Measurements from ENCODE around the gene ALOX15. TPM values are rescaled to one million over a fixed set of nuclear protein-coding genes. Genes with fewer than 3 reads are reported as not detected.

Gene ALOX15
- total RNA-seq, 4 donors from 2014 or later, result 0.12 TPM; not detected in 3

DNA sequence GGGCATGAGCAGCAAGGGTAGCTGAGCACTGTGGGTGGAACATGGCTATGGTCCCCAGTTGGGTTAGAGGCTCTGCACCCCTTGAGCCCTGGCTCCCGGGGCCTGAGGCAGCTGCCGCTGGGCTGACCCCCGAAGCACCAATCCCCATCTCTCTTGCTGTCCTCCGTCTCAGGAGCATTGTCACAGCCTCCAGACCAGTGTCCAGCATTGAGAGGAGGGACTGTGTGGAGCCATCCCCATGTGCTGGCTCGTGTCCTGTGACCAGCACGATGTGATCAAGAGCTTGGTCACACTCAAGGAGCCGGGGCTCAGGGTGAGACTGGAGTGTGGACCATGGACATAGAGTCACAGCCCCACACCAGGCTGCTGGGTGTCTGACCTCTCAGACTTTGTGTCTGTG lies 54.3 kb downstream of the ALOX15 start:
- Histone ChIP-seq H3K27me3 (peaks cover 39% of the 10 kb centered on the region), H3K4me1 (peaks cover 0 to 46% (median 5%) of the 10 kb centered on the region in 3 donors), H3K36me3 (no peaks in the 10 kb centered on the region), H3K4me3 (no peak overlapping the region), H3K9me3 (no peaks in the 10 kb centered on the region), H3K27ac (peak overlapping the region in 3 of 4 donors; percentile 58 to 64 (median 60))
- TF ChIP-seq, protein P1, sequence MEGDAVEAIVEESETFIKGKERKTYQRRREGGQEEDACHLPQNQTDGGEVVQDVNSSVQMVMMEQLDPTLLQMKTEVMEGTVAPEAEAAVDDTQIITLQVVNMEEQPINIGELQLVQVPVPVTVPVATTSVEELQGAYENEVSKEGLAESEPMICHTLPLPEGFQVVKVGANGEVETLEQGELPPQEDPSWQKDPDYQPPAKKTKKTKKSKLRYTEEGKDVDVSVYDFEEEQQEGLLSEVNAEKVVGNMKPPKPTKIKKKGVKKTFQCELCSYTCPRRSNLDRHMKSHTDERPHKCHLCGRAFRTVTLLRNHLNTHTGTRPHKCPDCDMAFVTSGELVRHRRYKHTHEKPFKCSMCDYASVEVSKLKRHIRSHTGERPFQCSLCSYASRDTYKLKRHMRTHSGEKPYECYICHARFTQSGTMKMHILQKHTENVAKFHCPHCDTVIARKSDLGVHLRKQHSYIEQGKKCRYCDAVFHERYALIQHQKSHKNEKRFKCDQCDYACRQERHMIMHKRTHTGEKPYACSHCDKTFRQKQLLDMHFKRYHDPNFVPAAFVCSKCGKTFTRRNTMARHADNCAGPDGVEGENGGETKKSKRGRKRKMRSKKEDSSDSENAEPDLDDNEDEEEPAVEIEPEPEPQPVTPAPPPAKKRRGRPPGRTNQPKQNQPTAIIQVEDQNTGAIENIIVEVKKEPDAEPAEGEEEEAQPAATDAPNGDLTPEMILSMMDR (IDR thresholded peaks at IDR 0.05), result no peak
- TF ChIP-seq EP300 (IDR thresholded peaks at IDR 0.05) (no peak), POLR2A (IDR thresholded peaks at IDR 0.05) (no peak), POLR2AphosphoS5 (IDR thresholded peaks at IDR 0.05) (no peak)
- no CpG with 5 or more reads among the region's 7 CpGs for WGBS, 2 donors (ENCODE audit: low coverage in 1 of 2)
- ATAC-seq, result no peak

DNA sequence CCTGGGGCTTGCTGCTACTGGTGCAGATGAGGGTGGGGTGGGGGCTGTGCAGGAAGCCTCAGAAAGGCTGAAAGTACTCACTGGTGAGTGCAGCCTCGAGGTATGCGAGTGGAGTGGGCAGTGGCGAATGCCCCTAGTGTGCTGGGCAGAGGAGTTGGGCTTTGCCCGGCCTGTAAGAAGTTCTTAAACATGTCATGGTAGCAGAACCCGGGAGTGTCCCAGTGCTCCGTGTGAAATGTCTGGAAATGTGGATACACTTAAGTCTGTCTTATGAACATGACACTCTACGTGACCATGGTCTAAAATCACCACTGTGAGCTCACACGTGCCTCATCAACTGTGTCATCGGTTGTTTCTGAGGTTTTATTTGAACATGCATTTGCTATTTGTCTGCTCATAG lies 55.4 kb downstream of the ALOX15 start:
- no peak for ATAC-seq
- Histone ChIP-seq H3K36me3 (no peaks in the 10 kb centered on the region), H3K9me3 (no peaks in the 10 kb centered on the region), H3K4me3 (peak overlapping the region in 1 of 2 donors; percentile 65), H3K27me3 (peaks cover 50% of the 10 kb centered on the region), H3K27ac (peak overlapping the region in 3 of 4 donors; percentile 66 to 86 (median 76)), H3K4me1 (peaks cover 0 to 36% (median 5%) of the 10 kb centered on the region in 3 donors)
- TF ChIP-seq EP300 (IDR thresholded peaks at IDR 0.05), result no peak
- 78 to 85% methylated on average over 5 to 6 of the region's 9 CpGs for WGBS, 2 donors (ENCODE audit: low coverage in 1 of 2)

DNA sequence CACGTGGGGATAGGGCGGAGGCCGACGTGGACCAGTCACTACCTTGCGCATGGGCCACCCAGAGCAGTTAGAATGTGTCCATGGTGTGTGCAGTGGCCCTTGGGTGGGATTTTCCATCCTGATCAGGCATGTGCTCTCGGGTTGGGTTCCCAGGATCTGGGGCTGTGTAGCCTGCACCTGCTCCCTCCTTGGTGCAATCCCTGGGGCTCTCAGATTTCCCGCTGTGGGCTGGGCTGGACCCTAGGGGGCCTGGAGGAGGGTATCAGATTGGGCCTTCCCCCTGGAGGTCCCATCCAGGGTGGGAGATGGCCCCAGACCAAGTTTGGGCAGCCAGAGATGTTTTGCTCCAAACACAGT lies 55.9 kb downstream of the ALOX15 start:
- Histone ChIP-seq H3K4me1 (peaks cover 0 to 32% (median 5%) of the 10 kb centered on the region in 3 donors), H3K4me3 (peak overlapping the region in 1 of 2 donors; percentile 65), H3K36me3 (no peaks in the 10 kb centered on the region), H3K27ac (peak overlapping the region in 3 of 4 donors; percentile 66 to 86 (median 76)), H3K9me3 (no peaks in the 10 kb centered on the region), H3K27me3 (peaks cover 54% of the 10 kb centered on the region)
- WGBS, 2 donors (ENCODE audit: low coverage in 1 of 2), result 100% methylated on average over 2 of the region's 7 CpGs; no CpG with 5 or more reads in 1 of the 2 donors
- TF ChIP-seq, protein P1 (IDR thresholded peaks at IDR 0.05), result no peak
- TF ChIP-seq POLR2AphosphoS5 (IDR thresholded peaks at IDR 0.05) (no peak), POLR2A (IDR thresholded peaks at IDR 0.05) (no peak), EP300 (IDR thresholded peaks at IDR 0.05) (no peak)
- no peak for ATAC-seq

DNA sequence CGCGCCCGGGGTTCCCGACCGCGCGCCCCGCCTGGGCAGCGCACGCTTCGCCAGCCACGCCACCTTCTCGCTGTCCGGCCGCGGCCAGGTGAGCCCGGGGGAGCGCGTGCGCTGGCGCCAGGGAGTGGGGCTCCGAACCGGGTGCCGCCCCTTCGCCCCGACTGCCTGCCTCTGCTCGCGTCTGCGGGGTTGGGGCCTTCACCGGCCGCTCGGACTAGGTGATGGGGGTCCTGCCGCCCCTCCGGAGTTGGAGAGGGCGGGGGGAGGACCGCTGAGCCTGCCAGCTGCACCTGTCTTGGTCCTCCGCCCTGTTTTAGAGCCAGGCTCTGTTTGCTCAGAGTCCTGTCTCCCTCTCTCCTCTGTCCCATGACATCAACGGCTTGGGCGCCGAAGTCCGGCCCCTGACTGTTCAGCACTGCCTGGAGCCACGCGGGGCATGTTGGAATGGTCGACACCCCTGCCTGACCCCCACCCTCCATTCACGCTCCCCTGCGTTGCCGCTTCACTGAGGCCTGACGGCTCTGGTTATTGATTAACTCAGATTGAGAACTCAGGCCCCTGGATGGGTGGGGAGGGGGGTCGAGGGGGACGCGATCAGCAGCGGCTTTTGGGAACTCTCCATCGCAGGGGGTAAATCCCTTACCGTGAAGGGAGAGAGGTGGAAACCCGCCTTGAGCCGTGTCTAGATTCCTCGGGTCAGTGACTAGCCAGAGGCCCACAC lies 56.4 kb downstream of the ALOX15 start:
- no peaks in the 10 kb centered on the region for H3K36me3 ChIP-seq
- H3K27me3 ChIP-seq, result peaks cover 57% of the 10 kb centered on the region
- H3K27ac ChIP-seq, result peak overlapping the region in 3 of 4 donors; percentile 66 to 86 (median 76)
- H3K9me3 ChIP-seq, result no peaks in the 10 kb centered on the region
- peak overlapping the region; percentile 42 to 65 for H3K4me3 ChIP-seq
- peaks cover 0 to 32% (median 5%) of the 10 kb centered on the region in 3 donors for H3K4me1 ChIP-seq
- ATAC-seq, result no peak
- WGBS, 2 donors (ENCODE audit: low coverage in 1 of 2), result 80% methylated on average over 1 of the region's 57 CpGs; no CpG with 5 or more reads in 1 of the 2 donors
- TF ChIP-seq, protein P1 (IDR thresholded peaks at IDR 0.05), result no peak

DNA sequence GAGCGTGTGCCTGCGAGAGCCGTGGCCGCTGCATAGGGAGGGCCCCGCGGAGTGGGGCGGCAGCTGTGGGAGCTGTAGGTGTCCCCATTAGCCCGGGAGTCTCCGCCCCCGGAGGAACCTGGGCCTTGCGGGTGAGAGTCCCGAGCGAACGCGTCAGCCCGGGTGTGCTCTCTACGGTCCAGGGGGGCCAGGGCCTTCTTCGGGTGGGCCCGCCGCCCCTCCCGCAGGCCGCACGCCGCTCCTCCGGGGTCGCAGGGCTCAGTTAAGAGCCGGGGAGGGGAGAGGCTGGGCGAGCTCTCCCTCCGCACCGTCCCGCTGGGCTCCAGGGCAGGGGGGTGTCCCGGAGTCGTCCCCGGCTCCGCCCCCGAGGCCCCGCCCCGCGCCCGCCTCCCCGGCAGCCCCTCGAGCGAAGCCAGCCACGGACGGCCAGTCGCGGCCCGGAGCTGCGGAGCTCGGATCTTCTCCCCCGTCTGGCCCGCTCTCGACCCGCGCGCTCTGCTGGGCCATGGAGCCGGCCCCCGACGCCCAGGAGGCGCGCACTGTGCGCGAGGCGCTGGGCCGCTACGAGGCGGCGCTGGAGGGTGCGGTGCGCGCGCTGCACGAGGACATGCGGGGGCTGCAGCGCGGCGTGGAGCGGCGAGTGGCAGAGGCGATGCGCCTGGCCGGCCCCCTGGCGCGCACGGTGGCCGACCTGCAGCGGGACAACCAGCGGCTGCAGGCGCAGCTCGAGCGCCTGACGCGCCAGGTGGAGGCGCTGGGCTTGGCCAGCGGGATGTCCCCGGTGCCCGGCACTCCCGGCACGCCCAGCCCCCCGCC lies 57.2 kb downstream of the ALOX15 start, which contains the start of gene SMTNL2:
SMTNL2 (plus strand) TSS at position 429 of the 816 bp plus-strand sequence; CDS start at position 506, 77 bp downstream.
- H3K36me3 ChIP-seq, result no peaks in the 10 kb centered on the region
- H3K27ac ChIP-seq, result peak within 1 kb of the TSS in 3 of 4 donors; percentile 73 to 86 (median 76)
- H3K9me3 ChIP-seq, result no peaks in the 10 kb centered on the region
- peak; percentile 69 for ATAC-seq
- peak within 1 kb of the TSS; percentile 42 to 65 for H3K4me3 ChIP-seq
- TF ChIP-seq, protein P1 (IDR thresholded peaks at IDR 0.05), result peak in 1 of 4 experiments; percentile 9
- TF ChIP-seq EP300 (IDR thresholded peaks at IDR 0.05) (no peak), POLR2A (IDR thresholded peaks at IDR 0.05) (peak; percentile 19 to 21)
- H3K4me1 ChIP-seq, result peaks cover 0 to 32% (median 5%) of the 10 kb centered on the region in 3 donors
- H3K27me3 ChIP-seq, result peaks cover 59% of the 10 kb centered on the region
- 0% methylated on average over 5 of the region's 100 CpGs; no CpG with 5 or more reads in 1 of the 2 donors for WGBS, 2 donors (ENCODE audit: low coverage in 1 of 2)

Measured in gastroesophageal sphincter (tissue), 4 donors.